ENCODE measurements around the gene JUN. TPM values are rescaled to one million over a fixed set of nuclear protein-coding genes. Genes with fewer than 3 reads are reported as not detected.

Gene JUN
- total RNA-seq, 2 experiments from 2014 or later: 24.2 to 25.5 TPM

GRCh38 chr1:58782178-58783089, 1.4 kb downstream of the JUN start:
- Mint-ChIP-seq H3K27me3 (peaks cover 2% of the 10 kb centered on the region), H3K4me3 (peak overlapping the region; percentile 79), H3K27ac (peak overlapping the region; percentile 82), H3K9me3 (ENCODE audit: low read depth) (no peaks in the 10 kb centered on the region), H3K36me3 (ENCODE audit: low read depth) (peaks cover 16% of the 10 kb centered on the region), H3K4me1 (peaks cover 17% of the 10 kb centered on the region)
- DNase-seq (peak; percentile 81), ATAC-seq (peak; percentile 6)
- intact Hi-C loops (cut with DNase I, micrococcal nuclease): loop anchor here (1.0 to 10.0 kb wide), 5 partner anchors 238 to 1030 kb away; partner anchors contain the start of gene HOOK1 (in 1 of the 2)
- CTCF ChIA-PET: interaction anchor here (0.6 to 0.9 kb wide), 4 partner anchors 12 to 909 kb away, joined by 3 read pairs; no protein-coding TSS in a partner anchor
- POLR2A ChIA-PET: interaction anchor here (0.6 to 1.8 kb wide), 6 partner anchors 9 to 255 kb away, joined by 3 to 15 read pairs (median 4); no protein-coding TSS in a partner anchor

GRCh38 chr1:58781541-58782177, 2.2 kb downstream of the JUN start:
- peak overlapping the region; percentile 79 for H3K4me3 Mint-ChIP-seq
- H3K36me3 Mint-ChIP-seq (ENCODE audit: low read depth): peaks cover 12% of the 10 kb centered on the region
- no peaks in the 10 kb centered on the region for H3K9me3 Mint-ChIP-seq (ENCODE audit: low read depth)
- peak; percentile 64 for DNase-seq
- CTCF ChIA-PET: interaction anchor here (0.8 to 0.9 kb wide), 3 partner anchors 11 to 79 kb away, joined by 3 to 4 read pairs (median 3); no protein-coding TSS in a partner anchor
- POLR2A ChIA-PET: interaction anchor here (0.6 to 1.2 kb wide), 10 partner anchors 9 to 254 kb away, joined by 3 to 8 read pairs (median 3); no protein-coding TSS in a partner anchor
- H3K4me1 Mint-ChIP-seq: peaks cover 17% of the 10 kb centered on the region
- no peak for ATAC-seq
- peak overlapping the region; percentile 82 for H3K27ac Mint-ChIP-seq
- H3K27me3 Mint-ChIP-seq: peaks cover 2% of the 10 kb centered on the region
- intact Hi-C loops (cut with DNase I, micrococcal nuclease): loop anchor here (1.0 to 10.0 kb wide), 7 partner anchors 26 to 1031 kb away; partner anchors contain the start of gene HOOK1 (in 1 of the 2)

- ChIA-PET CTCF (interaction anchor here (0.6 to 0.8 kb wide), 2 partner anchors 60 to 980 kb away, joined by 3 to 4 read pairs; no protein-coding TSS in a partner anchor), POLR2A (interaction anchor here (0.6 to 0.8 kb wide), 6 partner anchors 26 to 145 kb away, joined by 3 to 5 read pairs (median 3); no protein-coding TSS in a partner anchor)
- ATAC-seq (no peak), DNase-seq (no peak)
- Mint-ChIP-seq H3K27ac (no peak overlapping the region), H3K9me3 (ENCODE audit: low read depth) (no peaks in the 10 kb centered on the region), H3K4me3 (peak overlapping the region; percentile 79), H3K36me3 (ENCODE audit: low read depth) (peaks cover 12% of the 10 kb centered on the region), H3K4me1 (peaks cover 17% of the 10 kb centered on the region), H3K27me3 (peaks cover 2% of the 10 kb centered on the region)
- intact Hi-C loops (cut with DNase I, micrococcal nuclease): loop anchor here (1.0 to 10.0 kb wide), 6 partner anchors 26 to 1031 kb away; partner anchors contain the start of gene HOOK1 (in 1 of the 2)
Observed at GRCh38 chr1:58780836-58781452, 2.9 kb downstream of the JUN start.

- Mint-ChIP-seq H3K4me3 (peak overlapping the region; percentile 40), H3K27me3 (peaks cover 2% of the 10 kb centered on the region), H3K36me3 (ENCODE audit: low read depth) (peaks cover 12% of the 10 kb centered on the region), H3K9me3 (ENCODE audit: low read depth) (no peaks in the 10 kb centered on the region), H3K27ac (no peak overlapping the region), H3K4me1 (peaks cover 17% of the 10 kb centered on the region)
- ChIA-PET POLR2A (interaction anchor here (0.7 to 0.8 kb wide), 2 partner anchors 56 to 145 kb away, joined by 3 to 4 read pairs; no protein-coding TSS in a partner anchor), CTCF (interaction anchor here (0.6 to 0.7 kb wide), 2 partner anchors 297 to 981 kb away, joined by 3 read pairs; no protein-coding TSS in a partner anchor)
- intact Hi-C loops (cut with DNase I, micrococcal nuclease): loop anchor here (5.0 to 10.0 kb wide), 4 partner anchors 294 to 1032 kb away; partner anchors contain the start of gene HOOK1 (in 1 of the 2)
- ATAC-seq (no peak), DNase-seq (no peak)
Observed at GRCh38 chr1:58780411-58780810, 3.4 kb downstream of the JUN start.

GRCh38 chr1:58779801-58780382, 4.0 kb downstream of the JUN start:
- intact Hi-C loops (cut with DNase I, micrococcal nuclease): loop anchor here (5.0 to 10.0 kb wide), 4 partner anchors 295 to 1032 kb away; partner anchors contain the start of gene HOOK1 (in 1 of the 2)
- DNase-seq (no peak), ATAC-seq (no peak)
- Mint-ChIP-seq H3K36me3 (ENCODE audit: low read depth) (peaks cover 12% of the 10 kb centered on the region), H3K27me3 (peaks cover 2% of the 10 kb centered on the region), H3K9me3 (ENCODE audit: low read depth) (no peaks in the 10 kb centered on the region), H3K4me1 (peaks cover 17% of the 10 kb centered on the region), H3K27ac (no peak overlapping the region), H3K4me3 (peak overlapping the region; percentile 40)
- ChIA-PET CTCF (interaction anchor here (0.6 to 0.7 kb wide), 2 partner anchors 298 to 981 kb away, joined by 3 read pairs; no protein-coding TSS in a partner anchor), POLR2A (interaction anchor here (0.7 kb wide), 1 partner anchor 146 kb away, joined by 3 read pairs; no protein-coding TSS in a partner anchor)

- Mint-ChIP-seq H3K27me3 (peaks cover 2% of the 10 kb centered on the region), H3K36me3 (ENCODE audit: low read depth) (peaks cover 12% of the 10 kb centered on the region), H3K4me3 (no peak overlapping the region), H3K27ac (no peak overlapping the region), H3K9me3 (ENCODE audit: low read depth) (no peaks in the 10 kb centered on the region), H3K4me1 (peaks cover 17% of the 10 kb centered on the region)
- DNase-seq (no peak), ATAC-seq (no peak)
- intact Hi-C loops (cut with DNase I, micrococcal nuclease): no loop called here
- ChIA-PET CTCF (interaction anchor here (0.7 kb wide), 1 partner anchor 866 kb away, joined by 3 read pairs; no protein-coding TSS in a partner anchor), POLR2A (no interaction called here)
Observed at GRCh38 chr1:58779059-58779754, 4.6 kb downstream of the JUN start.

- POLR2A ChIA-PET: no interaction called here
- Mint-ChIP-seq H3K36me3 (ENCODE audit: low read depth) (peaks cover 12% of the 10 kb centered on the region), H3K9me3 (ENCODE audit: low read depth) (no peaks in the 10 kb centered on the region), H3K4me1 (peaks cover 23% of the 10 kb centered on the region), H3K4me3 (no peak overlapping the region), H3K27me3 (peaks cover 2% of the 10 kb centered on the region), H3K27ac (no peak overlapping the region)
- CTCF ChIA-PET: interaction anchor here (0.8 to 1.7 kb wide), 2 partner anchors 10 to 38 kb away, joined by 3 to 4 read pairs; no protein-coding TSS in a partner anchor
- no peak for ATAC-seq
- intact Hi-C loops (cut with DNase I, micrococcal nuclease): no loop called here
- DNase-seq: no peak
Observed at GRCh38 chr1:58778385-58779000, 5.4 kb downstream of the JUN start.

GRCh38 chr1:58774027-58774426, 9.8 kb downstream of the JUN start:
- Mint-ChIP-seq H3K9me3 (ENCODE audit: low read depth) (no peaks in the 10 kb centered on the region), H3K27ac (no peak overlapping the region), H3K4me3 (no peak overlapping the region), H3K27me3 (peaks cover 2% of the 10 kb centered on the region), H3K4me1 (peaks cover 12% of the 10 kb centered on the region), H3K36me3 (ENCODE audit: low read depth) (no peaks in the 10 kb centered on the region)
- intact Hi-C loops (cut with DNase I, micrococcal nuclease): no loop called here
- DNase-seq: no peak
- ATAC-seq: no peak
- ChIA-PET POLR2A (interaction anchor here (0.6 to 2.0 kb wide), 2 partner anchors 8 to 33 kb away, joined by 3 to 8 read pairs; no protein-coding TSS in a partner anchor), CTCF (interaction anchor here (1.3 to 2.5 kb wide), 3 partner anchors 14 to 925 kb away, joined by 6 to 15 read pairs (median 7); no protein-coding TSS in a partner anchor)

- H3K4me3 Mint-ChIP-seq: no peak overlapping the region
- no peaks in the 10 kb centered on the region for H3K27me3 Mint-ChIP-seq
- H3K36me3 Mint-ChIP-seq (ENCODE audit: low read depth): no peaks in the 10 kb centered on the region
- POLR2A ChIA-PET: interaction anchor here (0.6 to 2.0 kb wide), 2 partner anchors 9 to 32 kb away, joined by 3 to 8 read pairs; no protein-coding TSS in a partner anchor
- peak; percentile 21 for DNase-seq
- H3K4me1 Mint-ChIP-seq: peaks cover 12% of the 10 kb centered on the region
- intact Hi-C loops (cut with DNase I, micrococcal nuclease): no loop called here
- CTCF ChIA-PET: interaction anchor here (1.3 to 2.5 kb wide), 4 partner anchors 13 to 926 kb away, joined by 5 to 15 read pairs (median 6); no protein-coding TSS in a partner anchor
- H3K9me3 Mint-ChIP-seq (ENCODE audit: low read depth): no peaks in the 10 kb centered on the region
- peak; percentile 49 for ATAC-seq
- no peak overlapping the region for H3K27ac Mint-ChIP-seq
Observed at GRCh38 chr1:58773406-58773840, 10.4 kb downstream of the JUN start.
